Endodermal cell (in vitro differentiated cells): ENCODE data around the gene GLO1. TPM values are rescaled to one million over a fixed set of nuclear protein-coding genes. Genes with fewer than 3 reads are reported as not detected.

ENCODE experiments used
- DNase-seq: peaks from one replicate; pipeline ENCODE4 v3.0.0-alpha.2; 2017
- H3K27ac ChIP-seq: 2 replicates; pipeline ENCODE4 v1.5.1; 2013; ENCODE audit warnings: mild to moderate bottlenecking, low read depth, low read length, moderate library complexity
- H3K27me3 ChIP-seq: 2 replicates; pipeline ENCODE4 v1.6.1; 2013; ENCODE audit warnings: mild to moderate bottlenecking, low read length, moderate library complexity; ENCODE audit not compliant: insufficient read depth, control insufficient read depth, poor library complexity, severe bottlenecking
- H3K36me3 ChIP-seq: 2 replicates; pipeline ENCODE4 v1.7.0; 2013; ENCODE audit warnings: mild to moderate bottlenecking, low read length, moderate library complexity; ENCODE audit not compliant: control insufficient read depth, insufficient read depth
- H3K4me1 ChIP-seq: one replicate; pipeline ENCODE4 v1.7.0; 2013; ENCODE audit warnings: low read length; ENCODE audit not compliant: control insufficient read depth, insufficient read depth
- H3K4me3 ChIP-seq: 2 replicates; pipeline ENCODE4 v1.5.1; 2013; ENCODE audit warnings: mild to moderate bottlenecking, low read length, moderate library complexity
- H3K9ac ChIP-seq: 2 replicates; pipeline ENCODE4 v1.6.1; 2013; ENCODE audit warnings: mild to moderate bottlenecking, low read length, moderate library complexity; ENCODE audit not compliant: poor library complexity, severe bottlenecking; ENCODE audit errors: extremely low read depth
- H3K9me3 ChIP-seq: 2 replicates; pipeline ENCODE4 v1.6.1; 2013; ENCODE audit warnings: mild to moderate bottlenecking, low read length, moderate library complexity; ENCODE audit not compliant: control insufficient read depth
- H3K27ac Mint-ChIP-seq: 2 replicates; pipeline ENCODE4 v1.8.0; 2020; ENCODE audit warnings: mixed read lengths
- H3K27me3 Mint-ChIP-seq: 2 replicates; pipeline ENCODE4 v1.8.0; 2021; ENCODE audit warnings: mild to moderate bottlenecking, mixed read lengths; ENCODE audit not compliant: insufficient read depth
- H3K36me3 Mint-ChIP-seq: 2 replicates; pipeline ENCODE4 v1.8.0; 2020; ENCODE audit warnings: low read depth, mixed read lengths
- H3K4me1 Mint-ChIP-seq: 2 replicates; pipeline ENCODE4 v1.8.0; 2020; ENCODE audit warnings: mixed read lengths
- H3K4me3 Mint-ChIP-seq: 2 replicates; pipeline ENCODE4 v1.8.0; 2020; ENCODE audit warnings: mild to moderate bottlenecking, moderate library complexity, mixed read lengths
- H3K9me3 Mint-ChIP-seq: 2 replicates; pipeline ENCODE4 v1.8.0; 2020; ENCODE audit warnings: mild to moderate bottlenecking, mixed read lengths
- CTCF ChIP-seq: fragments of 200-600 bp; sonication (generic); conservative IDR thresholded peaks from 2 replicates; pipeline ENCODE4 v1.5.0; 2021; ENCODE audit warnings: antibody characterized with exemption, mild to moderate bottlenecking
- WGBS, 2 experiments: methylation state at CpG; one replicate each; pipeline versions ENCODE4 v1.1.5 to v1.1.7; 2013; ENCODE audit warnings: missing lambda C conversion rate in 2 of 2, mixed read lengths in 1 of 2; ENCODE audit not compliant: insufficient coverage in 1 of 2, insufficient read length in 1 of 2; 5-methylcytosine and 5-hydroxymethylcytosine counted together
- total RNA-seq, 2 donors: library from RNA; stranded (reverse); fragmentation: NEBNext Ultra II Directional in 1 of 2; extraction: Animal tissue kit (Norgen Biotek cat#: 25700) in 1 of 2; gene quantifications; 2 replicates in 1 of 2; 3 replicates in 1 of 2; pipeline ENCODE4 v1.2.1, GENCODE V29; 2021

The GLO1 gene
- total RNA-seq, 2 donors from 2014 or later = 144 to 177 TPM

- H3K27ac Mint-ChIP-seq = no peak overlapping the region
- Histone ChIP-seq H3K27ac (no peak overlapping the region), H3K9me3 (peaks cover 4% of the 10 kb centered on the region), H3K27me3 (no peaks in the 10 kb centered on the region), H3K4me3 (no peak overlapping the region), H3K4me1 (no peaks in the 10 kb centered on the region), H3K9ac (no peak overlapping the region), H3K36me3 (no peaks in the 10 kb centered on the region)
- peaks cover 2% of the 10 kb centered on the region for H3K36me3 Mint-ChIP-seq
- DNase-seq = no peak
- peaks cover 7% of the 10 kb centered on the region for H3K4me1 Mint-ChIP-seq
- WGBS, 2 experiments = 91% methylated on average over 4 to 5 of the region's 5 CpGs
- H3K9me3 Mint-ChIP-seq = peaks cover 6% of the 10 kb centered on the region
- no peak overlapping the region for H3K4me3 Mint-ChIP-seq
- no peak for TF ChIP-seq CTCF
- no peaks in the 10 kb centered on the region for H3K27me3 Mint-ChIP-seq
These were observed 52.7 kb downstream of the GLO1 start for GRCh38 chr6:38650207-38650752.

GRCh38 chr6:38649744-38650143, 53.2 kb downstream of the GLO1 start:
- no peak overlapping the region for H3K4me3 Mint-ChIP-seq
- 95 to 100% methylated on average over 2 of the region's 2 CpGs for WGBS, 2 experiments
- TF ChIP-seq CTCF = no peak

GRCh38 chr6:38648629-38649028, 54.3 kb downstream of the GLO1 start:
- Mint-ChIP-seq H3K27me3 (no peaks in the 10 kb centered on the region), H3K36me3 (peaks cover 2% of the 10 kb centered on the region), H3K9me3 (peaks cover 6% of the 10 kb centered on the region), H3K27ac (no peak overlapping the region), H3K4me3 (no peak overlapping the region), H3K4me1 (peaks cover 7% of the 10 kb centered on the region)
- DNase-seq = no peak
- Histone ChIP-seq H3K27ac (no peak overlapping the region), H3K9me3 (peaks cover 4% of the 10 kb centered on the region), H3K4me1 (no peaks in the 10 kb centered on the region), H3K36me3 (no peaks in the 10 kb centered on the region), H3K9ac (no peak overlapping the region), H3K27me3 (no peaks in the 10 kb centered on the region), H3K4me3 (no peak overlapping the region)
- no peak for TF ChIP-seq CTCF

More at GRCh38 chr6:38649744-38650143, 53.2 kb downstream of the GLO1 start:
- DNase-seq = no peak
- Mint-ChIP-seq H3K36me3 (peaks cover 2% of the 10 kb centered on the region), H3K27ac (no peak overlapping the region), H3K27me3 (no peaks in the 10 kb centered on the region), H3K4me1 (peaks cover 7% of the 10 kb centered on the region), H3K9me3 (peaks cover 6% of the 10 kb centered on the region)
- H3K9me3 ChIP-seq = peaks cover 4% of the 10 kb centered on the region
- no peak overlapping the region for H3K9ac ChIP-seq
- no peaks in the 10 kb centered on the region for H3K4me1 ChIP-seq
- H3K27ac ChIP-seq = no peak overlapping the region
- no peaks in the 10 kb centered on the region for H3K27me3 ChIP-seq
- no peak overlapping the region for H3K4me3 ChIP-seq
- H3K36me3 ChIP-seq = no peaks in the 10 kb centered on the region
